Parathyroid adenoma (tissue), 2 donors: Measurements from ENCODE around the gene NPB.

Source experiments
- H2AFZ ChIP-seq: fragments of 300-600 bp; sonication (generic); one replicate; pipeline ENCODE4 v1.7.0; 2017; ENCODE audit warnings: antibody characterized with exemption, mild to moderate bottlenecking
- H3K27ac ChIP-seq: fragments of 300-600 bp; sonication (generic); one replicate; pipeline ENCODE4 v1.7.0; 2017
- H3K27me3 ChIP-seq: fragments of 300-600 bp; sonication (generic); one replicate; pipeline ENCODE4 v1.7.0; 2017; ENCODE audit warnings: low read length; ENCODE audit not compliant: control insufficient read depth, insufficient read depth
- H3K36me3 ChIP-seq: fragments of 300-600 bp; sonication (generic); one replicate; pipeline ENCODE4 v1.7.0; 2017; ENCODE audit warnings: low read length; ENCODE audit not compliant: control insufficient read depth, insufficient read depth
- H3K4me1 ChIP-seq: fragments of 300-600 bp; sonication (generic); one replicate; pipeline ENCODE4 v1.7.0; 2017; ENCODE audit warnings: control low read depth
- H3K4me2 ChIP-seq: fragments of 300-600 bp; sonication (generic); one replicate; pipeline ENCODE4 v1.7.0; 2017; ENCODE audit warnings: low read length
- H3K4me3 ChIP-seq: fragments of 300-600 bp; sonication (generic); one replicate; pipeline ENCODE4 v1.7.0; 2017; ENCODE audit warnings: low read depth, low read length
- H3K79me2 ChIP-seq: fragments of 300-600 bp; sonication (generic); one replicate; pipeline ENCODE4 v1.7.0; 2017; ENCODE audit warnings: control low read depth
- H3K9ac ChIP-seq: fragments of 300-600 bp; sonication (generic); one replicate; pipeline ENCODE4 v1.7.0; 2017; ENCODE audit warnings: mild to moderate bottlenecking
- H3K9me3 ChIP-seq: fragments of 300-600 bp; sonication (generic); one replicate; pipeline ENCODE4 v1.7.0; 2017; ENCODE audit warnings: low read length; ENCODE audit not compliant: control insufficient read depth
- CTCF ChIP-seq: fragments of 300-600 bp; sonication (generic); IDR thresholded peaks from one replicate; pipeline ENCODE4 v1.7.0; 2017; ENCODE audit warnings: antibody characterized with exemption, mild to moderate bottlenecking
- donor health status: primary hyperparathyroidism.

NPB gene

GRCh38 chr17:81902653-81903414 lies 796 bp downstream of the NPB start:
- Histone ChIP-seq H3K9me3 (no peaks in the 10 kb centered on the region), H3K4me1 (no peaks in the 10 kb centered on the region), H3K27ac (no peak overlapping the region), H3K4me3 (no peak overlapping the region), H3K36me3 (no peaks in the 10 kb centered on the region), H3K4me2 (no peak overlapping the region), H2AFZ (no peak overlapping the region), H3K79me2 (no peaks in the 10 kb centered on the region), H3K27me3 (no peaks in the 10 kb centered on the region), H3K9ac (no peak overlapping the region)
- TF ChIP-seq CTCF, result no peak

DNA sequence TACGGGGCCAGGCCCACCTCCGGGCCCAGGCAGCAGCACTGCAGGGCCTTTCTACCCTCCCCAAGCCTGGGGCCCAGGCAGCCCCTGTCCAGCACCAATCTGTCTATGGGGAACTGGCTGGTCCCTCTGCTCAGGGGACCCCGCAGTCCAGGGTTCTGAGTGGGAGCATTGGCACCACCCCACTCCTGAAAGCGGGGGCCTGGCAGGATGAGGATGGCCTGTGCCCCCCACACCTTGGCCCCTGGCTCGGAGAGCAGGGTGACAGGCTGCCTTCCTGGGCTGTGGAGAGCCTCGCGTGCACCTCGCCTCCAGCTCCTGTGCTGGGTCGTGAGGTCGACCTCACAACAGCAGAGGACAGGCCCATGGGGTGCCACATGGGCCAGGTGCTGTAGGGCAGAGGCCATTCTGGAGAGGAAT lies 1.4 kb downstream of the NPB start:
- H3K4me1 ChIP-seq, result no peaks in the 10 kb centered on the region
- H3K36me3 ChIP-seq, result no peaks in the 10 kb centered on the region
- no peak overlapping the region for H2AFZ ChIP-seq
- no peaks in the 10 kb centered on the region for H3K9me3 ChIP-seq
- no peak overlapping the region for H3K9ac ChIP-seq
- no peaks in the 10 kb centered on the region for H3K27me3 ChIP-seq
- no peaks in the 10 kb centered on the region for H3K79me2 ChIP-seq
- no peak overlapping the region for H3K4me3 ChIP-seq
- H3K4me2 ChIP-seq, result no peak overlapping the region
- H3K27ac ChIP-seq, result no peak overlapping the region
- no peak for TF ChIP-seq CTCF

GRCh38 chr17:81903896-81904599 lies 2.0 kb downstream of the NPB start:
- no peaks in the 10 kb centered on the region for H3K4me1 ChIP-seq
- H3K4me2 ChIP-seq, result no peak overlapping the region
- H3K79me2 ChIP-seq, result no peaks in the 10 kb centered on the region
- no peak overlapping the region for H2AFZ ChIP-seq
- no peak overlapping the region for H3K9ac ChIP-seq
- no peaks in the 10 kb centered on the region for H3K36me3 ChIP-seq
- no peak for TF ChIP-seq CTCF
- no peak overlapping the region for H3K27ac ChIP-seq
- no peaks in the 10 kb centered on the region for H3K27me3 ChIP-seq
- no peak overlapping the region for H3K4me3 ChIP-seq
- H3K9me3 ChIP-seq, result no peaks in the 10 kb centered on the region

DNA sequence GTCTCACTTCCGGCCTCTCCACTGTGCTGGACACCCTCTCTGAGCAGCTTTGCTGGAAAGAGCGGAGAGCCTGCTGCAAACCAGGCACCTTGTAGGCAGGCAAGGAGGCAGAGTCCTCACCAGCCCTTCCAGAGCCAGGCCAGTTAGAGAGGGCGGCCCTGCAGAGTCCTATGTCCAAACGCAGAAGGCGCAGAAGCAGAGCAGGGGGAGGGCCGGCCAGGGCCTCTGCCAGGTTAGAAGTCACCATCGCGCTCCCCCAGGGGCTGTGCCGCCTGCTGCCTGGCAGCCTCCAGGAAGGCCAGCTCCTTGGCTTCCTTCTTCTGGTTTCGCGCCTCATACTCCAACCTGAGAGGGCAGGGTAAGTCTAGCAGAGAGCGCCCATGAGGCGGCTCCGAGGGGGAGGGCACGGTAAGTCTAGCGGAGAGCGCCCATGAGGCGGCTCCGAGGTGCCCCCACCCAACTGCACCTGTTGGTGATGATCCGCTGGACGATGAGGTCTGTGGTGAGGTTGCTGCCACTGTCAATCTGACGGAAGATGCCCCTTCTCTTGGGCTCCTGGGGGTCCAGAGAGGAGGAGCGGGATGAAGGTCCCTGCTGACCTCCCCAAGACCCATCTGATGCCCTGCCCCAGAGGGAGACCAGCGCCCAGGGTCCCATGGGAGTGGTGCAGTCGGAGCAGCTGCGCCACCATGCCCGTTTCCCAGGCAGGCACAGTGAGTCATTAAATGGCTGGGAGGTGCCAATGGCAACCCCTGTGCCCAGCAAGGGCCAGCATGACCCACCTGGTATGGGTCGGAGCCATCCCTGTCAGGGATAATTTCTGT lies 2.8 kb downstream of the NPB start:
- Histone ChIP-seq H3K9me3 (no peaks in the 10 kb centered on the region), H3K27me3 (no peaks in the 10 kb centered on the region), H3K4me1 (no peaks in the 10 kb centered on the region), H3K79me2 (no peaks in the 10 kb centered on the region), H3K4me2 (no peak overlapping the region), H2AFZ (no peak overlapping the region), H3K36me3 (no peaks in the 10 kb centered on the region), H3K9ac (no peak overlapping the region), H3K27ac (no peak overlapping the region), H3K4me3 (no peak overlapping the region)
- no peak for TF ChIP-seq CTCF
